Naive thymus-derived CD8-positive, alpha-beta T cell (primary cell): ENCODE results near the gene BMPER. TPM values are rescaled to one million over a fixed set of nuclear protein-coding genes. Genes with fewer than 3 reads are reported as not detected.

Source experiments
- ATAC-seq, 2 donors: fragments of 150-1000 bp; cut with Tn5 transposase in 1 of 2; sonication (Bioruptor Pico), chemical (Tn5 transposase) in 1 of 2; 1 replicate in 1 of 2; 2 replicates in 1 of 2; pipeline ENCODE4 v1.10.0; 2021; ENCODE audit warnings: mild to moderate bottlenecking in 2 of 2, moderate library complexity in 2 of 2
- POLR2A ChIA-PET: fragments of 350-600 bp; sonication (Branson Sonifier 250); formaldehyde crosslinking; loops from one replicate; lab custom pipeline; 2021; ENCODE audit warnings: antibody characterized with exemption; lab: Charles Lee
- DNase-seq, 10 donors: peaks; one replicate each; pipeline versions ENCODE4 v3.0.0 to v3.0.0-alpha.2; 2020 to 2022
- H3K27ac Mint-ChIP-seq, 10 donors: one replicate each; pipeline ENCODE4 v1.8.0; 2020 to 2022; ENCODE audit warnings: mild to moderate bottlenecking in 10 of 10, mixed read lengths in 10 of 10, moderate library complexity in 4 of 10, inconsistent platforms in 1 of 10
- H3K27me3 Mint-ChIP-seq, 5 donors: one replicate each; pipeline ENCODE4 v1.8.0; 2021 to 2022; ENCODE audit warnings: mixed read lengths in 5 of 5
- H3K36me3 Mint-ChIP-seq, 3 donors: one replicate each; pipeline ENCODE4 v1.8.0; 2020 to 2022; ENCODE audit warnings: mixed read lengths in 3 of 3, mild to moderate bottlenecking in 2 of 3, inconsistent platforms in 1 of 3
- H3K4me1 Mint-ChIP-seq, 4 donors: one replicate each; pipeline ENCODE4 v1.8.0; 2021 to 2022; ENCODE audit warnings: mixed read lengths in 4 of 4
- H3K4me3 Mint-ChIP-seq, 10 donors: one replicate each; pipeline ENCODE4 v1.8.0; 2020 to 2022; ENCODE audit warnings: mild to moderate bottlenecking in 10 of 10, mixed read lengths in 10 of 10, moderate library complexity in 6 of 10, inconsistent platforms in 1 of 10
- H3K9me3 Mint-ChIP-seq, 9 donors: one replicate each; pipeline ENCODE4 v1.8.0; 2020 to 2022; ENCODE audit warnings: mixed read lengths in 9 of 9, mild to moderate bottlenecking in 3 of 9, inconsistent platforms in 1 of 9, moderate library complexity in 1 of 9
- polyA plus RNA-seq, 3 donors: library from polyadenylated mRNA; unstranded; fragments of 300-500 nt; fragmentation: Illumina TruSeq; gene quantifications; one replicate each; pipeline ENCODE4 v1.2.3, GENCODE V29; 2021
- total RNA-seq, 8 experiments: library from RNA in 2 of 8; stranded (reverse) in 2 of 8; gene quantifications; one replicate each; pipeline ENCODE4 v1.2.3 and lab custom pipeline; 2021 to 2026

The BMPER gene
- total and polyA plus RNA-seq, 5 experiments from 2014 or later, result not detected

GRCh38 chr7:33881316-33881715 lies 24.0 kb upstream of the BMPER start:
- ATAC-seq, result no peak
- H3K4me3 Mint-ChIP-seq, result no peak overlapping the region
- H3K9me3 Mint-ChIP-seq, result no peaks in the 10 kb centered on the region
- POLR2A ChIA-PET, result no interaction called here
- no peaks in the 10 kb centered on the region for H3K4me1 Mint-ChIP-seq
- DNase-seq, result no peak
- H3K27ac Mint-ChIP-seq, result no peak overlapping the region
- H3K27me3 Mint-ChIP-seq, result peaks cover 5 to 28% (median 5%) of the 10 kb centered on the region in 5 donors
- no peaks in the 10 kb centered on the region for H3K36me3 Mint-ChIP-seq

- Mint-ChIP-seq H3K27me3 (peaks cover 5 to 28% (median 9%) of the 10 kb centered on the region in 5 donors), H3K27ac (no peak overlapping the region), H3K36me3 (no peaks in the 10 kb centered on the region), H3K4me1 (no peaks in the 10 kb centered on the region), H3K4me3 (no peak overlapping the region), H3K9me3 (no peaks in the 10 kb centered on the region)
- POLR2A ChIA-PET, result no interaction called here
- ATAC-seq (no peak), DNase-seq (no peak)
Measured at GRCh38 chr7:33882040-33882837, 23.1 kb upstream of the BMPER start.

- no peaks in the 10 kb centered on the region for H3K4me1 Mint-ChIP-seq
- H3K4me3 Mint-ChIP-seq, result no peak overlapping the region
- H3K27me3 Mint-ChIP-seq, result peaks cover 5 to 28% (median 9%) of the 10 kb centered on the region in 5 donors
- no peaks in the 10 kb centered on the region for H3K9me3 Mint-ChIP-seq
- no peak overlapping the region for H3K27ac Mint-ChIP-seq
- no peak for ATAC-seq
- POLR2A ChIA-PET, result no interaction called here
- no peak for DNase-seq
- no peaks in the 10 kb centered on the region for H3K36me3 Mint-ChIP-seq
Measured at GRCh38 chr7:33882950-33883670, 22.2 kb upstream of the BMPER start.

- H3K9me3 Mint-ChIP-seq, result no peaks in the 10 kb centered on the region
- H3K27me3 Mint-ChIP-seq, result peaks cover 5 to 28% (median 9%) of the 10 kb centered on the region in 5 donors
- H3K36me3 Mint-ChIP-seq, result no peaks in the 10 kb centered on the region
- POLR2A ChIA-PET, result no interaction called here
- H3K27ac Mint-ChIP-seq, result no peak overlapping the region
- H3K4me1 Mint-ChIP-seq, result no peaks in the 10 kb centered on the region
- DNase-seq (no peak), ATAC-seq (no peak)
- H3K4me3 Mint-ChIP-seq, result no peak overlapping the region
Measured at GRCh38 chr7:33883671-33883965, 21.7 kb upstream of the BMPER start.

GRCh38 chr7:33885290-33886148 lies 19.8 kb upstream of the BMPER start:
- ATAC-seq, result no peak
- POLR2A ChIA-PET, result no interaction called here
- Mint-ChIP-seq H3K27me3 (peaks cover 4 to 23% (median 9%) of the 10 kb centered on the region in 5 donors), H3K4me3 (no peak overlapping the region), H3K4me1 (no peaks in the 10 kb centered on the region), H3K27ac (no peak overlapping the region), H3K36me3 (no peaks in the 10 kb centered on the region), H3K9me3 (no peaks in the 10 kb centered on the region)
- DNase-seq, result no peak

- POLR2A ChIA-PET, result no interaction called here
- Mint-ChIP-seq H3K9me3 (no peaks in the 10 kb centered on the region), H3K36me3 (no peaks in the 10 kb centered on the region), H3K27me3 (peaks cover 2 to 23% (median 9%) of the 10 kb centered on the region in 5 donors), H3K27ac (no peak overlapping the region), H3K4me1 (no peaks in the 10 kb centered on the region), H3K4me3 (no peak overlapping the region)
- DNase-seq (no peak), ATAC-seq (no peak)
Measured at GRCh38 chr7:33886149-33886623, 19.2 kb upstream of the BMPER start.

- Mint-ChIP-seq H3K9me3 (no peaks in the 10 kb centered on the region), H3K27me3 (peaks cover 2 to 26% (median 13%) of the 10 kb centered on the region in 5 donors), H3K4me3 (no peak overlapping the region), H3K4me1 (no peaks in the 10 kb centered on the region), H3K36me3 (no peaks in the 10 kb centered on the region), H3K27ac (no peak overlapping the region)
- POLR2A ChIA-PET, result no interaction called here
- no peak for DNase-seq
- no peak for ATAC-seq
Measured at GRCh38 chr7:33887266-33887975, 17.9 kb upstream of the BMPER start.

GRCh38 chr7:33888166-33888565 lies 17.2 kb upstream of the BMPER start:
- no peak for DNase-seq
- no peak overlapping the region for H3K27ac Mint-ChIP-seq
- H3K9me3 Mint-ChIP-seq, result no peaks in the 10 kb centered on the region
- H3K4me1 Mint-ChIP-seq, result no peaks in the 10 kb centered on the region
- POLR2A ChIA-PET, result no interaction called here
- no peak overlapping the region for H3K4me3 Mint-ChIP-seq
- H3K36me3 Mint-ChIP-seq, result no peaks in the 10 kb centered on the region
- peaks cover 2 to 31% (median 18%) of the 10 kb centered on the region in 5 donors for H3K27me3 Mint-ChIP-seq
- ATAC-seq, result no peak

GRCh38 chr7:33892945-33893344 lies 12.4 kb upstream of the BMPER start:
- no peak overlapping the region for H3K27ac Mint-ChIP-seq
- no peaks in the 10 kb centered on the region for H3K36me3 Mint-ChIP-seq
- peaks cover 2 to 12% (median 4%) of the 10 kb centered on the region in 4 donors for H3K4me1 Mint-ChIP-seq
- DNase-seq (no peak), ATAC-seq (no peak)
- POLR2A ChIA-PET, result no interaction called here
- peaks cover 14 to 51% (median 33%) of the 10 kb centered on the region in 5 donors for H3K27me3 Mint-ChIP-seq
- no peak overlapping the region for H3K4me3 Mint-ChIP-seq
- no peaks in the 10 kb centered on the region for H3K9me3 Mint-ChIP-seq

GRCh38 chr7:33893377-33893776 lies 12.0 kb upstream of the BMPER start:
- no peak for ATAC-seq
- H3K4me1 Mint-ChIP-seq, result peaks cover 2 to 12% (median 4%) of the 10 kb centered on the region in 4 donors
- DNase-seq, result no peak
- H3K27me3 Mint-ChIP-seq, result peaks cover 18 to 51% (median 33%) of the 10 kb centered on the region in 5 donors
- no peaks in the 10 kb centered on the region for H3K9me3 Mint-ChIP-seq
- no peak overlapping the region for H3K27ac Mint-ChIP-seq
- POLR2A ChIA-PET, result no interaction called here
- no peak overlapping the region for H3K4me3 Mint-ChIP-seq
- no peaks in the 10 kb centered on the region for H3K36me3 Mint-ChIP-seq

- Mint-ChIP-seq H3K4me3 (peak overlapping the region in 4 of 10 donors; percentile 35 to 66 (median 52)), H3K27ac (peak overlapping the region in 1 of 10 donors; percentile 44), H3K27me3 (peaks cover 24 to 61% (median 40%) of the 10 kb centered on the region in 5 donors), H3K36me3 (no peaks in the 10 kb centered on the region), H3K4me1 (peaks cover 2 to 12% (median 4%) of the 10 kb centered on the region in 4 donors), H3K9me3 (no peaks in the 10 kb centered on the region)
- peak; percentile 65 to 75 for ATAC-seq
- POLR2A ChIA-PET, result no interaction called here
- peak; percentile 29 to 77 (median 62) for DNase-seq
Measured at GRCh38 chr7:33895025-33895804, 10.1 kb upstream of the BMPER start.
